Colon (tissue), 2 donors: ENCODE data around the gene CTIF.
"Not testable (repeated sequence)": the region's sequence is repeated elsewhere in the genome, so short reads cannot be mapped to it uniquely, and the experiment has no call there.

Experiments used
- FAIRE-seq: peaks from 2 replicates; lab custom pipeline; 2012; peaks lifted over from hg19 to GRCh38; lab: Jason Lieb, UNC
- donor health status: control.
- donor health status: control.

Gene CTIF

GRCh38 chr18:48868468-48869466, 329.9 kb downstream of the CTIF start:
- no peak for FAIRE-seq

DNA sequence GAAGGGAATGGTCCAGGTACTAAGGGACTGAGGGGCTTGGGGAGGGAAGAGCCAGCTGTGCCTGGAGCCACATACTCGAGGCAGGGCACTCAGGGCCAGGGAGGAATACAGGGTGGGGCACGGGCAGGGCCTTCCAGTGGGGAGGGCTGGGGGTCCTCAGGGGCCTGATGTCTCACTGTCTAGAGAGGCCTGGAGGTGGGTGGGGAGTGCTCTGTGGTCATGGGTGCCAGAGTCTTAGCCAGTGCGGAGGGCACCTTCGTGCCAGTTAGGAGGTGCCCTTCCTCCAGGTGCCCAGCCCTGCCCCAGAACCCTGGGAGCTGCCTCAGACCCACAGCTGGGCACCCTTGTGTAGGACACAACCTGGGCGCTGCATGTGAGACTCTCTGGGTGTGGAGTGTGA, 330.8 kb downstream of the CTIF start:
- no peak for FAIRE-seq

DNA sequence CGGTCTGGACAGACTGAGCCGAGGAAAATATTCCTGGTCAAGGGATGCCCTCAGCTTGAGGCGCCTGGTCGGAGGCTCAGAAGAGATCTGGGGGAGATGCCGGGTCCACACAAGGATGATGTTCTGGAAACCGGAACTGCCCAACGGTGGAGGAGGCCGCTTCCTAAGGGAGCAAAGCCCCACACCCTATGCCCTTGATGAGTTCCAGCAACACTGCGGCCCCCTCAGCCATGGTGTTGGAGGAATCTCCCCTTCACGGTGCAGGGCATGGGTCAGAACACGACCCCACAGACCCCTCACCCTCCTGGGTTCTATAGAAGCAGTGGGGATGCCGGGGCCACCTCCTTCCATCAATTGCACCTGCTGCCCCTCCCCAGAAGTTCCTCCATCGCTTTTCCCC, 332.1 kb downstream of the CTIF start:
- FAIRE-seq = not testable (repeated sequence)

- no peak for FAIRE-seq
Observed at GRCh38 chr18:48871391-48872166, 332.7 kb downstream of the CTIF start.

- FAIRE-seq = no peak
Observed at GRCh38 chr18:48872234-48873145, 333.7 kb downstream of the CTIF start.

GRCh38 chr18:48874233-48874632, 335.4 kb downstream of the CTIF start:
- FAIRE-seq = no peak

DNA sequence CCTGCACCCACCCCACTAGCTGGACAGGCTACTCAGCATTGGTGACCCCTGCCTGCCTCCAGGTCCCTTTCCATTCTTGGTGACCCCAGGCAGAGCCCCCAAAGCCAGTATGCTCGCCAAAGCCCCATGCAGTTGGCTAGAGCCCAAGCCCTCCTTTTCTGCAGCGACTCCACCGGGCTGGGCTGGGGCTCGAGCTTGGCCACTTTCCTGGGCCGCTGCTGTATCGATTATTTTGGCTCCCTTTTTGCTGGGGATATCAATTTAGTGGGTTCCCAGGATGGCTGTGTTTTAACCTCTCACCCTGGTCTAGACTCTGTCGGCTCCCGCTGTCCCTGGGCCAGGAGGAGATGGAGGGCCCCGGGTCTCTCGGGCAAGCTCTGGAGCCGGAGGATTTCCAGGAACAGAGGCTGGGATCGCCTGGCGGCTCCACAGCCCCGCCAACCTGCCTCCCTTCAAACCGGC, 335.9 kb downstream of the CTIF start:
- no peak for FAIRE-seq

- no peak for FAIRE-seq
Observed at GRCh38 chr18:48875314-48875941, 336.6 kb downstream of the CTIF start.

- no peak for FAIRE-seq
Observed at GRCh38 chr18:48875942-48876511, 337.2 kb downstream of the CTIF start.

DNA sequence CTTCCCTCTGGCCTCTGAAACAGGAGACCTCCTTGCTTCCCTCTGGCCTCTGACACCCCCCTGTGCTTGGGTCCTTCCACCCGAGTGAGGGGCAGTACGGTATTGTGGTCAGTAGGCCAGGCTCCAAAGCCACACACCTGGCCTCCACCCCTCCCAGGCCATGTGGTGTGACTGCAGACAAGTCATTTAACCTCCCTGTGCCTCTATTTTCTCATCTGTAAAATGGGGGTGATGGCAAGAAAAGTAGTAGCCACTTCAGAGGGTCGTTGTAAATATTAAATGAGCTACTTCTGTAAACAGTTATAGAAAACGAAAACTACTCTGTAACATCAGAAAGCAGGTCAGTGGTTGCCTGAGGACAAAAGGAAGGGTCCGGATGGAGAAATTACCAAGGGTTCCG, 337.8 kb downstream of the CTIF start:
- FAIRE-seq = no peak

GRCh38 chr18:48877941-48878340, 339.1 kb downstream of the CTIF start:
- no peak for FAIRE-seq

GRCh38 chr18:48878471-48878870, 339.6 kb downstream of the CTIF start:
- FAIRE-seq = no peak

DNA sequence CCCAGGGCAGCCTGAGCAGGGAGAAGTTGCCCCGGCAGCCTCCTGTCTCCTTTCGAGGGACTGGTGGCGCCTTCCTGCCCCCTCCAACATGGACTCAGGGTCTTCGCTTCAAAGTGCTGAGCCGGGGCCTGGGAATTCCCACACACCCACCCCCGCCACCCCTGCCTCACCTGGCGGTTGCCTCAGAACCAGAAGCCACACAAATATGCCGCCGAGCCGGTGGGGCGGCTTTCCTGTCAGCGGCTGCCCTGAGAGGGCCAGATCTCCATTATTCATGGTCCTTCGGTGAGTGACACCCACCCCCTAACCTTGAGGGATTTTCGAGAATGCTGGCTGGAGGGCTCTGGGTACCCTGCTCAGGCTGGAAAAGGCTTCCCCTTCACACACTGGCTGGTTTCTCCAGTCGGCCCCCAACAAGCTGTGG, 340.2 kb downstream of the CTIF start:
- no peak for FAIRE-seq

- no peak for FAIRE-seq
Observed at GRCh38 chr18:48880931-48881330, 342.1 kb downstream of the CTIF start.

- no peak for FAIRE-seq
Observed at GRCh38 chr18:48882379-48882778, 343.5 kb downstream of the CTIF start.

GRCh38 chr18:48884306-48884705, 345.5 kb downstream of the CTIF start:
- no peak for FAIRE-seq

- FAIRE-seq = no peak
Observed at GRCh38 chr18:48884771-48885170, 345.9 kb downstream of the CTIF start.

GRCh38 chr18:48885266-48885923, 346.6 kb downstream of the CTIF start:
- no peak for FAIRE-seq

- FAIRE-seq = no peak
Observed at GRCh38 chr18:48885924-48886400, 347.1 kb downstream of the CTIF start.
